Liver (tissue), 9 donors: ENCODE data around the gene RAB39B. TPM values are rescaled to one million over a fixed set of nuclear protein-coding genes. Genes with fewer than 3 reads are reported as not detected.
"Not testable (repeated sequence)": the region's sequence is repeated elsewhere in the genome, so short reads cannot be mapped to it uniquely, and the experiment has no call there.

Source experiments
- DNase-seq: peaks from one replicate; pipeline ENCODE4 v3.0.0-alpha.2; 2017; ENCODE audit warnings: low spot score
- H3K27ac ChIP-seq, 2 donors: one replicate each; pipeline ENCODE4 v1.7.0; 2013; ENCODE audit warnings: inconsistent platforms in 2 of 2, low read length in 2 of 2, control low read depth in 1 of 2, low read depth in 1 of 2, mild to moderate bottlenecking in 1 of 2
- H3K27me3 ChIP-seq, 4 donors: one replicate each; pipeline versions ENCODE4 v1.6.1 to v1.7.0; 2013; ENCODE audit warnings: low read length in 3 of 4, inconsistent platforms in 1 of 4, mild to moderate bottlenecking in 1 of 4, moderate library complexity in 1 of 4; ENCODE audit not compliant: control insufficient read depth in 4 of 4, insufficient read depth in 4 of 4
- H3K36me3 ChIP-seq, 4 donors: one replicate each; pipeline versions ENCODE4 v1.6.1 to v1.7.0; 2013; ENCODE audit warnings: low read length in 3 of 4, mild to moderate bottlenecking in 3 of 4, low read depth in 1 of 4, moderate library complexity in 1 of 4; ENCODE audit not compliant: control insufficient read depth in 4 of 4, insufficient read depth in 3 of 4
- H3K4me1 ChIP-seq, 4 donors: one replicate each; pipeline versions ENCODE4 v1.6.1 to v1.7.0; 2013; ENCODE audit warnings: low read length in 3 of 4, mild to moderate bottlenecking in 3 of 4, moderate library complexity in 1 of 4; ENCODE audit not compliant: control insufficient read depth in 4 of 4, insufficient read depth in 4 of 4
- H3K4me3 ChIP-seq, 3 donors: one replicate each; pipeline versions ENCODE4 v1.6.1 to v1.7.0; 2013; ENCODE audit warnings: low read length in 3 of 3, control low read depth in 1 of 3, low read depth in 1 of 3, mild to moderate bottlenecking in 1 of 3
- H3K9ac ChIP-seq, 2 donors: one replicate each; pipeline ENCODE4 v1.7.0; 2013; ENCODE audit warnings: low read length in 2 of 2, mild to moderate bottlenecking in 2 of 2, moderate library complexity in 2 of 2, control low read depth in 1 of 2, low read depth in 1 of 2
- H3K9me3 ChIP-seq, 4 donors: one replicate each; pipeline versions ENCODE4 v1.6.1 to v1.7.0; 2013; ENCODE audit warnings: low read length in 3 of 4; ENCODE audit not compliant: control insufficient read depth in 4 of 4
- ATF3 ChIP-seq: IDR thresholded peaks from 2 replicates; pipeline ENCODE4 v1.6.1; 2016; ENCODE audit warnings: antibody characterized with exemption
- CTCF ChIP-seq: fragments of 150-350 bp; IDR thresholded peaks from 2 replicates; pipeline ENCODE4 v1.5.1; 2017; ENCODE audit warnings: improper control_type of control experiment, low read depth, low read length; ENCODE audit not compliant: missing input control
- EGR1 ChIP-seq, 2 donors: IDR thresholded peaks; 2 replicates each; pipeline ENCODE4 v1.6.1; 2016 to 2018; ENCODE audit warnings: antibody characterized with exemption in 2 of 2, low read depth in 2 of 2
- FOXA1 ChIP-seq: IDR thresholded peaks from 2 replicates; pipeline ENCODE4 v1.6.1; 2016; ENCODE audit warnings: antibody characterized with exemption
- FOXA2 ChIP-seq: IDR thresholded peaks from 2 replicates; pipeline ENCODE4 v1.6.1; 2016; ENCODE audit warnings: antibody characterized with exemption
- GABPA ChIP-seq, 2 donors: IDR thresholded peaks in 1 of 2; conservative IDR thresholded peaks in 1 of 2; 2 replicates each; pipeline ENCODE4 v1.6.1; 2016; ENCODE audit warnings: antibody characterized with exemption in 2 of 2, mild to moderate bottlenecking in 1 of 2, moderate library complexity in 1 of 2
- HNF4A ChIP-seq, 2 donors: conservative IDR thresholded peaks; 2 replicates each; pipeline ENCODE4 v1.6.1; 2016; ENCODE audit warnings: antibody characterized with exemption in 2 of 2, mild to moderate bottlenecking in 2 of 2
- HNF4G ChIP-seq: IDR thresholded peaks from 2 replicates; pipeline ENCODE4 v1.6.1; 2016; ENCODE audit warnings: antibody characterized with exemption
- JUND ChIP-seq, 2 donors: IDR thresholded peaks; 2 replicates each; pipeline ENCODE4 v1.6.1; 2016; ENCODE audit warnings: antibody characterized with exemption in 2 of 2
- MAX ChIP-seq: IDR thresholded peaks from 2 replicates; pipeline ENCODE4 v1.6.1; 2016; ENCODE audit warnings: antibody characterized with exemption
- RAD21 ChIP-seq, 2 donors: IDR thresholded peaks; 2 replicates each; pipeline ENCODE4 v1.6.1; 2016; ENCODE audit warnings: antibody characterized with exemption in 2 of 2, mild to moderate bottlenecking in 2 of 2
- REST ChIP-seq: IDR thresholded peaks from 2 replicates; pipeline ENCODE4 v1.6.1; 2016; ENCODE audit warnings: antibody characterized with exemption, mild to moderate bottlenecking
- SP1 ChIP-seq: IDR thresholded peaks from 2 replicates; pipeline ENCODE4 v1.6.1; 2018; ENCODE audit warnings: antibody characterized with exemption, mild to moderate bottlenecking
- TAF1 ChIP-seq: conservative IDR thresholded peaks from 2 replicates; pipeline ENCODE4 v1.6.1; 2016; ENCODE audit warnings: antibody characterized with exemption, mild to moderate bottlenecking
- YY1 ChIP-seq: IDR thresholded peaks from 2 replicates; pipeline ENCODE4 v1.6.1; 2016; ENCODE audit warnings: antibody characterized with exemption, mild to moderate bottlenecking
- ZBTB33 ChIP-seq: IDR thresholded peaks from 2 replicates; pipeline ENCODE4 v1.6.1; 2016; ENCODE audit warnings: antibody characterized with exemption
- WGBS: extraction: QIAGEN DNeasy Blood & Tissue Kit; methylation state at CpG from one replicate; pipeline ENCODE4 v1.1.7; 2013; 5-methylcytosine and 5-hydroxymethylcytosine counted together
- polyA plus RNA-seq, 2 donors: library from polyadenylated mRNA; stranded (reverse) in 1 of 2; unstranded in 1 of 2; fragments of 200-250 nt in 1 of 2; fragments of >200 nt in 1 of 2; fragmentation: Nextera tagmentation in 1 of 2; extraction: Ambion mirVana in 1 of 2; gene quantifications; one replicate each; pipeline versions ENCODE4 v1.2.1 to v1.2.3, GENCODE V29; 2013 to 2015
- total RNA-seq, 2 donors: library from RNA; depleted of rRNA; stranded (reverse); fragments of >200 nt; gene quantifications; one replicate each; pipeline ENCODE4 v1.2.3, GENCODE V29; 2014
- donor health status: healthy.
- donor health status: healthy.
- donor health status: healthy.
- donor health status: healthy.
- donor health status: healthy.

The RAB39B gene
- total and polyA plus RNA-seq, 4 donors = 0.07 to 0.75 (median 0.17) TPM; not detected in 1

GRCh38 chrX:155270969-155271368 is 6.7 kb upstream of the RAB39B start:
- no peaks in the 10 kb centered on the region for H3K4me1 ChIP-seq
- TF ChIP-seq ATF3 (no peak), FOXA1 (no peak), JUND (IDR thresholded peaks at IDR 0.05) (no peak), SP1 (no peak), TAF1 (no peak), YY1 (no peak), MAX (no peak), EGR1 (IDR thresholded peaks at IDR 0.05; ENCODE audit: low read depth in 2 of 2) (no peak), GABPA (IDR thresholded peaks at IDR 0.05 in 1 of 2, conservative IDR thresholded peaks at IDR 0.05 in 1 of 2) (no peak), REST (no peak), HNF4A (conservative IDR thresholded peaks at IDR 0.05) (no peak)
- peaks cover 0 to 2% (median 0%) of the 10 kb centered on the region in 4 donors for H3K27me3 ChIP-seq
- H3K27ac ChIP-seq = no peak overlapping the region
- no peak overlapping the region for H3K9ac ChIP-seq
- H3K36me3 ChIP-seq = no peaks in the 10 kb centered on the region
- no peak for DNase-seq
- WGBS = 93% methylated on average over 1 of the region's 1 CpG
- no peaks in the 10 kb centered on the region for H3K9me3 ChIP-seq
- no peak overlapping the region for H3K4me3 ChIP-seq

GRCh38 chrX:155267995-155268394 is 3.7 kb upstream of the RAB39B start:
- not testable (repeated sequence) for H3K4me1 ChIP-seq, H3K9ac ChIP-seq, H3K9me3 ChIP-seq, H3K27me3 ChIP-seq, DNase-seq, H3K27ac ChIP-seq, H3K36me3 ChIP-seq, H3K4me3 ChIP-seq
- WGBS = 84% methylated on average over 1 of the region's 1 CpG

- Histone ChIP-seq H3K9ac (no peak overlapping the region), H3K4me1 (no peaks in the 10 kb centered on the region), H3K9me3 (no peaks in the 10 kb centered on the region), H3K27ac (no peak overlapping the region), H3K36me3 (no peaks in the 10 kb centered on the region), H3K27me3 (peaks cover 0 to 2% (median 0%) of the 10 kb centered on the region in 4 donors), H3K4me3 (no peak overlapping the region)
- WGBS = 80% methylated on average over 1 of the region's 1 CpG
- no peak for DNase-seq
- no peak for TF ChIP-seq TAF1
- TF ChIP-seq RAD21 (IDR thresholded peaks at IDR 0.05) = no peak
- no peak for TF ChIP-seq REST
- TF ChIP-seq FOXA1 = no peak
- no peak for TF ChIP-seq GABPA (IDR thresholded peaks at IDR 0.05 in 1 of 2, conservative IDR thresholded peaks at IDR 0.05 in 1 of 2)
- TF ChIP-seq MAX = no peak
- no peak for TF ChIP-seq ZBTB33
- no peak for TF ChIP-seq SP1
- no peak for TF ChIP-seq CTCF
- TF ChIP-seq JUND (IDR thresholded peaks at IDR 0.05) = no peak
- no peak for TF ChIP-seq HNF4G
- no peak for TF ChIP-seq FOXA2
Measured at GRCh38 chrX:155266439-155266838, 2.1 kb upstream of the RAB39B start.
